WERI-Rb-1 (cell line): ENCODE measurements around the gene SEMA4D.

Experiments used
- DNase-seq: peaks from one replicate; pipeline ENCODE4 v3.0.0-alpha.2; 2020
- H3K27ac ChIP-seq: fragments of 250-450 bp; sonication (Bioruptor Pico); 2 replicates; pipeline ENCODE4 v1.5.1; 2020; ENCODE audit warnings: mild to moderate bottlenecking, moderate library complexity
- H3K27me3 ChIP-seq: fragments of 250-450 bp; sonication (Bioruptor Pico); 2 replicates; pipeline ENCODE4 v1.5.1; 2021; ENCODE audit warnings: mild to moderate bottlenecking, low read depth, moderate library complexity; ENCODE audit not compliant: insufficient read depth, severe bottlenecking
- H3K36me3 ChIP-seq: fragments of 250-450 bp; sonication (Bioruptor Pico); 2 replicates; pipeline ENCODE4 v1.5.1; 2020; ENCODE audit warnings: mild to moderate bottlenecking, moderate library complexity
- H3K4me3 ChIP-seq: 2 replicates; pipeline ENCODE4 v1.5.1; 2011; ENCODE audit warnings: low read depth, mild to moderate bottlenecking, control low read depth, low read length
- H3K9me3 ChIP-seq: fragments of 250-450 bp; sonication (Bioruptor Pico); 2 replicates; pipeline ENCODE4 v1.5.1; 2021; ENCODE audit warnings: mild to moderate bottlenecking, moderate library complexity; ENCODE audit not compliant: severe bottlenecking
- CTCF ChIP-seq: IDR thresholded peaks from 2 replicates; pipeline ENCODE4 v1.5.1; 2011; ENCODE audit warnings: low read depth, mild to moderate bottlenecking, control low read depth, inconsistent platforms, low read length

The SEMA4D gene

GRCh38 chr9:89418474-89418845 lies 79.5 kb downstream of the SEMA4D start:
- Histone ChIP-seq H3K27me3 (no peaks in the 10 kb centered on the region), H3K27ac (no peak overlapping the region), H3K9me3 (no peaks in the 10 kb centered on the region), H3K4me3 (no peak overlapping the region), H3K36me3 (no peaks in the 10 kb centered on the region; the same call in 1 of the 2 replicates)
- no peak for TF ChIP-seq CTCF
- no peak for DNase-seq

GRCh38 chr9:89417832-89418473 lies 80.0 kb downstream of the SEMA4D start:
- DNase-seq: no peak
- Histone ChIP-seq H3K9me3 (no peaks in the 10 kb centered on the region), H3K27ac (no peak overlapping the region), H3K27me3 (no peaks in the 10 kb centered on the region), H3K4me3 (no peak overlapping the region), H3K36me3 (no peaks in the 10 kb centered on the region; the same call in 1 of the 2 replicates)
- no peak for TF ChIP-seq CTCF

- no peak for TF ChIP-seq CTCF
- DNase-seq: no peak
- Histone ChIP-seq H3K4me3 (no peak overlapping the region), H3K36me3 (no peaks in the 10 kb centered on the region; the same call in 1 of the 2 replicates), H3K27me3 (no peaks in the 10 kb centered on the region), H3K27ac (no peak overlapping the region), H3K9me3 (no peaks in the 10 kb centered on the region)
These were observed 83.1 kb downstream of the SEMA4D start for GRCh38 chr9:89414670-89415324.

- DNase-seq: no peak
- Histone ChIP-seq H3K36me3 (no peaks in the 10 kb centered on the region; the same call in 1 of the 2 replicates), H3K27ac (no peak overlapping the region), H3K27me3 (no peaks in the 10 kb centered on the region), H3K4me3 (no peak overlapping the region), H3K9me3 (no peaks in the 10 kb centered on the region)
- TF ChIP-seq CTCF: no peak
These were observed 83.8 kb downstream of the SEMA4D start for GRCh38 chr9:89413963-89414638.

GRCh38 chr9:89412951-89413350 lies 85.0 kb downstream of the SEMA4D start:
- no peak for TF ChIP-seq CTCF
- Histone ChIP-seq H3K4me3 (no peak overlapping the region), H3K27ac (no peak overlapping the region), H3K27me3 (no peaks in the 10 kb centered on the region), H3K36me3 (no peaks in the 10 kb centered on the region; the same call in 1 of the 2 replicates), H3K9me3 (no peaks in the 10 kb centered on the region)
- no peak for DNase-seq
